HepG2 (cell line): ENCODE measurements around the gene INTS2. TPM values are rescaled to one million over a fixed set of nuclear protein-coding genes. Genes with fewer than 3 reads are reported as not detected.

Experiments
- FOXA1 ChIP-seq, 2 experiments: fragments of 450-650 bp in 1 of 2; sonication (generic) in 1 of 2; formaldehyde crosslinking in 1 of 2; IDR thresholded peaks; 2 replicates each; pipeline versions ENCODE4 v1.4.0 to v1.6.1; 2016 to 2020; ENCODE audit warnings: missing genetic modification reagents in 1 of 2
- FOXJ3 ChIP-seq: sonication (generic); formaldehyde crosslinking; IDR thresholded peaks from 2 replicates; pipeline ENCODE4 v1.4.0; 2020; ENCODE audit warnings: missing genetic modification reagents, mild to moderate bottlenecking, borderline replicate concordance
- GZF1 ChIP-seq: sonication (generic); formaldehyde crosslinking; IDR thresholded peaks from 2 replicates; pipeline ENCODE4 v1.5.1; 2020; ENCODE audit warnings: mild to moderate bottlenecking, missing genetic modification reagents
- HOXA5 ChIP-seq: sonication (generic); formaldehyde crosslinking; IDR thresholded peaks from 2 replicates; pipeline ENCODE4 v1.4.0; 2020; ENCODE audit warnings: missing genetic modification reagents
- KLF11 ChIP-seq: IDR thresholded peaks from 2 replicates; pipeline ENCODE4 v1.6.1; 2016; ENCODE audit warnings: missing compliant biosample characterization
- KLF6 ChIP-seq: IDR thresholded peaks from 2 replicates; pipeline ENCODE4 v1.8.0; 2016; ENCODE audit warnings: missing biosample characterization, missing genetic modification reagents
- NFATC3 ChIP-seq: sonication (generic); formaldehyde crosslinking; IDR thresholded peaks from 2 replicates; pipeline ENCODE4 v1.5.1; 2020; ENCODE audit warnings: mild to moderate bottlenecking, missing genetic modification reagents
- NRL ChIP-seq: sonication (generic); formaldehyde crosslinking; IDR thresholded peaks from 2 replicates; pipeline ENCODE4 v1.5.0; 2020; ENCODE audit warnings: missing genetic modification reagents, mild to moderate bottlenecking, moderate library complexity, borderline replicate concordance
- PAX8 ChIP-seq: sonication (generic); formaldehyde crosslinking; IDR thresholded peaks from 2 replicates; pipeline ENCODE4 v1.8.0; 2022; ENCODE audit warnings: mild to moderate bottlenecking, missing genetic modification reagents, borderline replicate concordance
- RBAK ChIP-seq: sonication (generic); formaldehyde crosslinking; IDR thresholded peaks from 2 replicates; pipeline ENCODE4 v1.5.1; 2020; ENCODE audit warnings: mild to moderate bottlenecking, missing genetic modification reagents
- ZFAT ChIP-seq: sonication (generic); formaldehyde crosslinking; conservative IDR thresholded peaks from 2 replicates; pipeline ENCODE4 v1.8.1; 2023; ENCODE audit warnings: missing genetic modification reagents, inconsistent platforms
- ZNF20 ChIP-seq: sonication (generic); formaldehyde crosslinking; IDR thresholded peaks from 2 replicates; pipeline ENCODE4 v1.4.0; 2020; ENCODE audit warnings: mild to moderate bottlenecking, moderate library complexity, missing genetic modification reagents
- ZNF235 ChIP-seq: sonication (generic); formaldehyde crosslinking; IDR thresholded peaks from 2 replicates; pipeline ENCODE4 v1.8.1; 2023; ENCODE audit warnings: mild to moderate bottlenecking, missing genetic modification reagents, borderline replicate concordance
- ZNF329 ChIP-seq: sonication (generic); formaldehyde crosslinking; IDR thresholded peaks from 2 replicates; pipeline ENCODE4 v1.9.0; 2021; ENCODE audit warnings: low read depth, mild to moderate bottlenecking, missing genetic modification reagents
- ZNF644 ChIP-seq: IDR thresholded peaks from 2 replicates; pipeline ENCODE4 v1.6.1; 2016; ENCODE audit warnings: low read depth
- polyA plus RNA-seq, 8 experiments: library from polyadenylated mRNA; depleted of rRNA in 3 of 8; stranded (reverse) in 7 of 8; unstranded in 1 of 8; fragments of >200 nt; fragmentation: Illumina TruSeq in 4 of 8; extraction: Trizol in 4 of 8; gene quantifications; 2 replicates each; pipeline versions ENCODE4 v1.2.1 to v1.2.3, GENCODE V29; 2011 to 2016; ENCODE audit warnings: low read depth in 4 of 8, missing spikeins in 1 of 8, mixed read lengths in 1 of 8; ENCODE audit not compliant: insufficient read depth in 1 of 8
- total RNA-seq, 5 experiments: library from RNA; depleted of rRNA; stranded (reverse); fragments of >200 nt; fragmentation: Illumina TruSeq; extraction: Trizol; gene quantifications; 2 replicates each; pipeline ENCODE4 v1.2.3, GENCODE V29; 2016; ENCODE audit warnings: low read depth in 1 of 5
- TF ChIP-seq, protein P1 (sequence below): fragments of 450-650 bp; IDR thresholded peaks from 2 replicates; pipeline ENCODE4 v1.6.1; 2017
- TF ChIP-seq, protein P2 (sequence below): sonication (generic); formaldehyde crosslinking; IDR thresholded peaks from 2 replicates; pipeline ENCODE4 v1.4.0; 2020; ENCODE audit warnings: missing genetic modification reagents
- TF ChIP-seq, protein P3 (sequence below): sonication (generic); formaldehyde crosslinking; IDR thresholded peaks from 2 replicates; pipeline ENCODE4 v1.5.0; 2020; ENCODE audit warnings: missing genetic modification reagents
- TF ChIP-seq, protein P4 (sequence below): sonication (generic); formaldehyde crosslinking; IDR thresholded peaks from 2 replicates; pipeline ENCODE4 v1.4.0; 2020; ENCODE audit warnings: mild to moderate bottlenecking, missing genetic modification reagents
- TF ChIP-seq, protein P5 (sequence below): sonication (generic); formaldehyde crosslinking; IDR thresholded peaks from 2 replicates; pipeline ENCODE4 v1.5.0; 2020; ENCODE audit warnings: mild to moderate bottlenecking, missing genetic modification reagents
- TF ChIP-seq, protein P6 (sequence below): sonication (generic); formaldehyde crosslinking; IDR thresholded peaks from 2 replicates; pipeline ENCODE4 v1.5.0; 2020; ENCODE audit warnings: missing genetic modification reagents

INTS2 gene
- total and polyA plus RNA-seq, 2 of the 13 experiments (the other 11 are each of a cell fraction or from before 2014, with no cell fraction given): 20.5 to 30.2 TPM

DNA sequence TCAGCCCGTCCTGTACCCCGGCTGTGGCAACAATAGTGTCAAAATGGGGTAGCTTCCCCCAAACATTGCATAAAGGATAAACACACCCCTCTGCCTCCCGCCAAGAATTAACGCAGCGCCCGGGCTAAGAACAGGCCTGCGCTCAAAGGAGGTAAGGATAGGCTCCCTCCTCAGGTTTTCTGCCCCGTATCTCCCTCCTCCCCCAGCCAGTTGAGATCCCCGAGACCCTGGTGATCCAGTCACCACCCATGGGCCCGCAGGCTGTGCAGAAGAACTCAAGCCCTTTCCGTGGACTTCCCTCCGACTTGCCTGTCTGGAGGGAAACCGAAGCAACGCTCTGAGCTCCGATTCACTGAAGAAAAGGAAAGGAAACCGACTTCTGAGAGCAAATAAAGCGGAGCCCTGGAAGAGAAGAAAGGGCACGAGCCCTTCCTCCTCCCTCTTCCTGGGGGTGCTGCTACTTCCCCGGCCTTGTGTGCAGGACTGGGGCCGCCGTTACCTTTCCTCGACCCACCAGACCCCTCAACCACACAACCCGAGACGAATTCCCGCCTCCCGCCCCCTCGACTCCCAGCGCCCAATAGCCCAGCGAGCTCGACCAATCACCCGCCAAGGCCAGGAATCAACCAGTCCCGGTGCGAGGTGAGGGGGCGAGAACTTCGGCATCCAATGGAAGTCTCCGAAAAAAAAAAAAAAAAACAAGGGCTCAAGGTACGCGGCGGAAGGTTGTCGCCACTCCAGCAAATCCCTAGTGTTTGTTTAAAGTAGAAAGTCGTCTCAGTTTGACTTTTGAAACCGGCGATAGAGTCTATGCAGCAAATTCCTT, 64.6 kb downstream of the INTS2 start, which contains the start of gene BRIP1 (continued):
- TF ChIP-seq, protein P1, sequence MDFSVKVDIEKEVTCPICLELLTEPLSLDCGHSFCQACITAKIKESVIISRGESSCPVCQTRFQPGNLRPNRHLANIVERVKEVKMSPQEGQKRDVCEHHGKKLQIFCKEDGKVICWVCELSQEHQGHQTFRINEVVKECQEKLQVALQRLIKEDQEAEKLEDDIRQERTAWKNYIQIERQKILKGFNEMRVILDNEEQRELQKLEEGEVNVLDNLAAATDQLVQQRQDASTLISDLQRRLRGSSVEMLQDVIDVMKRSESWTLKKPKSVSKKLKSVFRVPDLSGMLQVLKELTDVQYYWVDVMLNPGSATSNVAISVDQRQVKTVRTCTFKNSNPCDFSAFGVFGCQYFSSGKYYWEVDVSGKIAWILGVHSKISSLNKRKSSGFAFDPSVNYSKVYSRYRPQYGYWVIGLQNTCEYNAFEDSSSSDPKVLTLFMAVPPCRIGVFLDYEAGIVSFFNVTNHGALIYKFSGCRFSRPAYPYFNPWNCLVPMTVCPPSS: no peak
- TF ChIP-seq FOXA1 (IDR thresholded peaks at IDR 0.05) (no peak), FOXA1 (CRISPR knock-in tag; IDR thresholded peaks at IDR 0.05) (no peak), RBAK (0 out of 2 replicates have a peak, but pooled peaks have one; percentile 53), KLF6 (CRISPR knock-in tag) (no peak), ZNF329 (CRISPR knock-in tag) (no peak), GZF1 (peak; percentile 69; the same call in 1 of the 2 replicates), ZNF644 (CRISPR knock-in tag) (0 out of 2 replicates have a peak, but pooled peaks have one; percentile 34), ZFAT (no peak), FOXJ3 (CRISPR knock-in tag) (peak; percentile 35; the same call in 1 of the 2 replicates), KLF11 (CRISPR knock-in tag) (0 out of 2 replicates have a peak, but pooled peaks have one; percentile 16), HOXA5 (CRISPR knock-in tag) (no peak), NFATC3 (0 out of 2 replicates have a peak, but pooled peaks have one; percentile 48), NRL (CRISPR knock-in tag) (no peak; the same call in 1 of the 2 replicates), PAX8 (CRISPR knock-in tag) (0 out of 2 replicates have a peak, but pooled peaks have one; percentile 77), ZNF20 (CRISPR knock-in tag) (no peak), ZNF235 (no peak)
- TF ChIP-seq, protein P2, sequence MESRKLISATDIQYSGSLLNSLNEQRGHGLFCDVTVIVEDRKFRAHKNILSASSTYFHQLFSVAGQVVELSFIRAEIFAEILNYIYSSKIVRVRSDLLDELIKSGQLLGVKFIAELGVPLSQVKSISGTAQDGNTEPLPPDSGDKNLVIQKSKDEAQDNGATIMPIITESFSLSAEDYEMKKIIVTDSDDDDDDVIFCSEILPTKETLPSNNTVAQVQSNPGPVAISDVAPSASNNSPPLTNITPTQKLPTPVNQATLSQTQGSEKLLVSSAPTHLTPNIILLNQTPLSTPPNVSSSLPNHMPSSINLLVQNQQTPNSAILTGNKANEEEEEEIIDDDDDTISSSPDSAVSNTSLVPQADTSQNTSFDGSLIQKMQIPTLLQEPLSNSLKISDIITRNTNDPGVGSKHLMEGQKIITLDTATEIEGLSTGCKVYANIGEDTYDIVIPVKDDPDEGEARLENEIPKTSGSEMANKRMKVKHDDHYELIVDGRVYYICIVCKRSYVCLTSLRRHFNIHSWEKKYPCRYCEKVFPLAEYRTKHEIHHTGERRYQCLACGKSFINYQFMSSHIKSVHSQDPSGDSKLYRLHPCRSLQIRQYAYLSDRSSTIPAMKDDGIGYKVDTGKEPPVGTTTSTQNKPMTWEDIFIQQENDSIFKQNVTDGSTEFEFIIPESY (CRISPR knock-in tag): no peak
- TF ChIP-seq, protein P3, sequence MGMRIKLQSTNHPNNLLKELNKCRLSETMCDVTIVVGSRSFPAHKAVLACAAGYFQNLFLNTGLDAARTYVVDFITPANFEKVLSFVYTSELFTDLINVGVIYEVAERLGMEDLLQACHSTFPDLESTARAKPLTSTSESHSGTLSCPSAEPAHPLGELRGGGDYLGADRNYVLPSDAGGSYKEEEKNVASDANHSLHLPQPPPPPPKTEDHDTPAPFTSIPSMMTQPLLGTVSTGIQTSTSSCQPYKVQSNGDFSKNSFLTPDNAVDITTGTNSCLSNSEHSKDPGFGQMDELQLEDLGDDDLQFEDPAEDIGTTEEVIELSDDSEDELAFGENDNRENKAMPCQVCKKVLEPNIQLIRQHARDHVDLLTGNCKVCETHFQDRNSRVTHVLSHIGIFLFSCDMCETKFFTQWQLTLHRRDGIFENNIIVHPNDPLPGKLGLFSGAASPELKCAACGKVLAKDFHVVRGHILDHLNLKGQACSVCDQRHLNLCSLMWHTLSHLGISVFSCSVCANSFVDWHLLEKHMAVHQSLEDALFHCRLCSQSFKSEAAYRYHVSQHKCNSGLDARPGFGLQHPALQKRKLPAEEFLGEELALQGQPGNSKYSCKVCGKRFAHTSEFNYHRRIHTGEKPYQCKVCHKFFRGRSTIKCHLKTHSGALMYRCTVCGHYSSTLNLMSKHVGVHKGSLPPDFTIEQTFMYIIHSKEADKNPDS: no peak
- TF ChIP-seq, protein P4, sequence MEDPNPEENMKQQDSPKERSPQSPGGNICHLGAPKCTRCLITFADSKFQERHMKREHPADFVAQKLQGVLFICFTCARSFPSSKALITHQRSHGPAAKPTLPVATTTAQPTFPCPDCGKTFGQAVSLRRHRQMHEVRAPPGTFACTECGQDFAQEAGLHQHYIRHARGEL (CRISPR knock-in tag): no peak
- TF ChIP-seq, protein P5, sequence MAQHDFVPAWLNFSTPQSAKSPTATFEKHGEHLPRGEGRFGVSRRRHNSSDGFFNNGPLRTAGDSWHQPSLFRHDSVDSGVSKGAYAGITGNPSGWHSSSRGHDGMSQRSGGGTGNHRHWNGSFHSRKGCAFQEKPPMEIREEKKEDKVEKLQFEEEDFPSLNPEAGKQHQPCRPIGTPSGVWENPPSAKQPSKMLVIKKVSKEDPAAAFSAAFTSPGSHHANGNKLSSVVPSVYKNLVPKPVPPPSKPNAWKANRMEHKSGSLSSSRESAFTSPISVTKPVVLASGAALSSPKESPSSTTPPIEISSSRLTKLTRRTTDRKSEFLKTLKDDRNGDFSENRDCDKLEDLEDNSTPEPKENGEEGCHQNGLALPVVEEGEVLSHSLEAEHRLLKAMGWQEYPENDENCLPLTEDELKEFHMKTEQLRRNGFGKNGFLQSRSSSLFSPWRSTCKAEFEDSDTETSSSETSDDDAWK: no peak
- TF ChIP-seq, protein P6, sequence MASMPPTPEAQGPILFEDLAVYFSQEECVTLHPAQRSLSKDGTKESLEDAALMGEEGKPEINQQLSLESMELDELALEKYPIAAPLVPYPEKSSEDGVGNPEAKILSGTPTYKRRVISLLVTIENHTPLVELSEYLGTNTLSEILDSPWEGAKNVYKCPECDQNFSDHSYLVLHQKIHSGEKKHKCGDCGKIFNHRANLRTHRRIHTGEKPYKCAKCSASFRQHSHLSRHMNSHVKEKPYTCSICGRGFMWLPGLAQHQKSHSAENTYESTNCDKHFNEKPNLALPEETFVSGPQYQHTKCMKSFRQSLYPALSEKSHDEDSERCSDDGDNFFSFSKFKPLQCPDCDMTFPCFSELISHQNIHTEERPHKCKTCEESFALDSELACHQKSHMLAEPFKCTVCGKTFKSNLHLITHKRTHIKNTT (CRISPR knock-in tag): no peak
